Measurements from ENCODE around the gene ZNF555.

Gene ZNF555

GRCh38 chr19:2822846-2823245 is 18.4 kb upstream of the ZNF555 start:
- no peak for DNase-seq (ENCODE audit: low read depth in 1 of 2, low spot score in 1 of 2)

DNA sequence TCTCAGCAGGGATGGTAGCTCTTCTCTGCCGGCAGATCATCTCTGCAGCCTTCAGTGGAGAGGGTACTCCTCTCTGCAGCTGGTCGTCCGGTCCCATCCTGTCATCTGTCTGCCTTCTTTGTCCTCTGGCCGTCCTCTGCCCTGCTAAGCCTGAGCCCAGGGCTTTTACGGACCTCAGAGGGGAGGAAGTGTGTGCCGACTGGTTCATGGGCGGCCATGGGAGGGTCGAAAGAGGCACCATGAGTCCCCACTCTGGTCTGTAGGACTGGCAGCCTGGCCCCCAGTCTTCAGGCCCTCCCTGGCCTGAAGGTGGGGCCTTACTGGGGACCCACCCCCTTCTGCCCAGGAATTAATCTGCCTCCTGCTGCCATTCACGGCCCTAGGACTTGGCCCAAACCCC is 17.6 kb upstream of the ZNF555 start:
- DNase-seq (ENCODE audit: low read depth in 1 of 2, low spot score in 1 of 2) = no peak

- DNase-seq (ENCODE audit: low read depth in 1 of 2, low spot score in 1 of 2) = no peak
Measured at GRCh38 chr19:2824129-2824528, 17.1 kb upstream of the ZNF555 start.

GRCh38 chr19:2827022-2827421 is 14.3 kb upstream of the ZNF555 start:
- no peak for DNase-seq (ENCODE audit: low read depth in 1 of 2, low spot score in 1 of 2)

DNA sequence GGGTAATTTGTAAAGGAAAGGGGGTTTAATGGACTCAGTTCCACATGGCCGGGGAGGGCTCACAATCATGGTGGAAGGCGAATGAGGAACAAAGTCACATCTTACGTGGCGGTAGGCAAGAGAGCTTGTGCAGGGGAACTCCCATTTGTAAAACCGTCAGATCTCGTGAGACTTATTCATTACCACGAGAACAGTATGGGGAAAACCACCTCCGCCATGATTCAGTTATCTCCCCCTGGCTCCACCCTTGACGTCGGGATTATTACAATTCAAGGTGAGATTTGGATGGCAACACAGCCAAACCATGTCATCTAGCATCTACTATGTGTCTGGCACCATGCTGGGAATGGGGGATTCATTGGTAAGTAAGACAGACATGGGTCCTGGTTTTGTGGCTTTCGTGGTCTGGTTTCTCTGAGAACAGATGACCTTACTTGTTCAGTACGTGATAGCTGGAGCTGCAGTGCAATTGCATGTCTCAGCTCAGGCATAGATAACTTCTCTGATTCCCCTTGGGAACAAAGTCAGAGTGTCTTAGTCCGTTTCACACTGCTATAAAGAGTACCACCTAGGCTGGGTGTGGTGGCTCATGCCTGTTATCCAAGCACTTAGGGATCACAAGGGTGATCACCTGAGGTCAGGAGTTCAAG is 13.3 kb upstream of the ZNF555 start:
- no peak for DNase-seq (ENCODE audit: low read depth in 1 of 2, low spot score in 1 of 2)

DNA sequence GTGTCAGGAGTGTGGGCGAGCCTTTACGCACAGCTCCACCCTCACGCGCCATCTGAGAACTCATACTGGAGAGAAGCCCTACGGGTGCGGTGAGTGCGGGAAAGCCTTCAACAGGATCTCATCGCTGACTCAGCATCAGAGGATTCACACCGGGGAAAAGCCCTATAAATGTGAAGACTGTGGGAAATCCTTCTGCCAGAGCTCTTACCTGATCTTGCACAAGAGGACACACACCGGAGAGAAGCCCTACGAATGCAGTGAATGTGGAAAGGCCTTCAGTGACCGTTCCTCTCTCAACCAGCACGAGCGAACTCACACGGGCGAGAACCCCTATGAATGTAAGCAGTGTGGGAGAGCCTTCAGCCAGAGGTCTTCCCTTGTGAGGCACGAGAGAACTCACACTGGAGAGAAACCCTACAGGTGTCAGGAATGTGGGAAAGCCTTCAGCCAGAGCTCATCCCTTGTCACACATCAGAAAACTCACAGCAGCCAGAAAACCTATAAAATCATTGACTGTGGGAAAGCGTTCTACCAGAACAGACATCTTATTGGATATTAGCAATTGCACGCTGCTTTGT is 6.9 kb upstream of the ZNF555 start:
- no peak for DNase-seq (ENCODE audit: low read depth in 1 of 2, low spot score in 1 of 2)

DNA sequence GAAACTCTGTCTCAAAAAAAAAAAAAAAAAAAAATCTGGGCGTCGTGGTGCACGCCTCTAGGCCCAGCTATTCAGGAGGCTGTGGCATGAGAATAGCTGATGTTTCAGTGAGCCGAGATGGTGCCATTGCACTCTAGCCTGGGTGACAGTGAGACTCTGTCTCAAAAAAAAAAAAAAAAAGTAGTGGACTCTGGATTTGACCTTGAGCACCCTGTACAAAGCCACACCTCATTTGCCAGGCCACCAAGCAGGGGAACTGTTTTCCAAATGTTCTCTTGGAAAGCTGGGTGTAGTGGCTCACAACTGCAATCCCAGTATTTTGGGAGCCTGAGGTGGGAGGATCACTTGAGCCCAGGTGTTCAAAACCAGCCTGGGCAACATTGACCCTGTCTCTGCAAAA is 3.8 kb upstream of the ZNF555 start:
- no peak for DNase-seq (ENCODE audit: low read depth in 1 of 2, low spot score in 1 of 2)

GRCh38 chr19:2841855-2842574 is 740 bp downstream of the ZNF555 start:
- no peak for DNase-seq (ENCODE audit: low read depth in 1 of 2, low spot score in 1 of 2)

- DNase-seq (ENCODE audit: low read depth in 1 of 2, low spot score in 1 of 2) = no peak
Measured at GRCh38 chr19:2845107-2845506, 3.8 kb downstream of the ZNF555 start.

- no peak for DNase-seq (ENCODE audit: low read depth in 1 of 2, low spot score in 1 of 2)
Measured at GRCh38 chr19:2846180-2846894, 5.1 kb downstream of the ZNF555 start.

- no peak for DNase-seq (ENCODE audit: low read depth in 1 of 2, low spot score in 1 of 2)
Measured at GRCh38 chr19:2847507-2847906, 6.2 kb downstream of the ZNF555 start.

DNA sequence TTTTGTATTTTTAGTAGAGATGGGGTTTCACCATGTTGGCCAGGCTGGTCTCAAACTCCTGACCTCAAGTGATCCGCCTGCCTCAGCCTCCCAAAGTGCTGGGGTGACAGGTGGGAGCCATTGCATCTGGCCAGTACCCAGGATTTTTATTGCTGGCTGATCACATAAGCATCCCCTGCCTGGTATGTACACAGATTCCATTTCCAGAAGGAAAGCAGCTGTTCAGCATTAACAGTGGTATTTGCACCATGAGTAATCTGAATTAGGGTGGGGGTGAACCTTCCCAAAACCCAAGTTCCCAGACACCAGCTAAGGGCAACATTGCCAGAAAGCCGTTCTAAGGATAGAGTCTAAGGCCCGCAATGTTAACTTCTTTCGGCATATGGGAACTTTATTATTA is 7.3 kb downstream of the ZNF555 start:
- DNase-seq (ENCODE audit: low read depth in 1 of 2, low spot score in 1 of 2) = no peak

DNA sequence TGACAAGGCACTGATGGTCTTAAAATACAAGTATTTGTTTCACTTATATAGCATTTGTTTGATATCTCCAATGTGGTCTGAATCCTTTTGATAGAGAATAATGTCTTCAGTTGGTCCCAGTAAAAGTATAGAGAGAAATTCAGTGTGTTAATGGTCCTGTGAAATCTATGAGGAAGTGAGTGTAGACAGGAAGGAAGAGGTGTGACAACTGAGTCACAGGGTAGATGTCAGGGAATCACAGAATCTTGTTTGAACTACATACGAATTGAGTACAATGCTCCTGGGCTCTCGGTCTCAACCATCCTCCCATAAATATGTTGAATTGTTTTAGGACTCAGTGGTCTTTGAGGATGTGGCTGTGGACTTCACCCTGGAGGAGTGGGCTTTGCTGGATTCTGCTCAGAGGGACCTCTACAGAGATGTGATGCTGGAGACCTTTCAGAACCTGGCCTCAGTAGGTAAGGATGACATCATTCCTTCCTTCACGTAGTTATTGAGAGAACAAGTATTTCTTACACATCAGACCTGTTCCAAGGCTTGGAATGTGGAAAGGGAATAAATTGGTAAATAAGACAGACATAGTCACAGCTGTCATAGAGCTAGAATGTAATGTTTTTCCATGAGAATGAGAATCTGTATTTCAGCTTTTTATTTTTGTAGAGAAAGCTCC is 9.1 kb downstream of the ZNF555 start:
- DNase-seq (ENCODE audit: low read depth in 1 of 2, low spot score in 1 of 2) = no peak

DNA sequence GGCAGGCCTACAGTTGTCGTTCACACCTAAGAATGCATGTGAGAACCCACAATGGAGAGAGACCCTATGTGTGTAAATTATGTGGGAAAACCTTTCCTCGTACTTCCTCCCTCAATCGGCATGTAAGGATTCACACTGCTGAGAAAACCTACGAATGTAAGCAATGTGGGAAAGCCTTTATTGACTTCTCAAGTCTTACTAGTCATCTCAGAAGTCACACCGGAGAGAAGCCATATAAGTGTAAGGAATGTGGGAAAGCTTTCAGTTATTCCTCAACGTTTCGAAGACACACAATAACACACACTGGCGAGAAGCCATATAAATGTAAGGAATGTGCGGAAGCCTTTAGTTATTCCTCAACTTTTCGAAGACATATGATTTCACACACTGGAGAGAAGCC is 11.3 kb downstream of the ZNF555 start:
- DNase-seq (ENCODE audit: low read depth in 1 of 2, low spot score in 1 of 2) = no peak

DNA sequence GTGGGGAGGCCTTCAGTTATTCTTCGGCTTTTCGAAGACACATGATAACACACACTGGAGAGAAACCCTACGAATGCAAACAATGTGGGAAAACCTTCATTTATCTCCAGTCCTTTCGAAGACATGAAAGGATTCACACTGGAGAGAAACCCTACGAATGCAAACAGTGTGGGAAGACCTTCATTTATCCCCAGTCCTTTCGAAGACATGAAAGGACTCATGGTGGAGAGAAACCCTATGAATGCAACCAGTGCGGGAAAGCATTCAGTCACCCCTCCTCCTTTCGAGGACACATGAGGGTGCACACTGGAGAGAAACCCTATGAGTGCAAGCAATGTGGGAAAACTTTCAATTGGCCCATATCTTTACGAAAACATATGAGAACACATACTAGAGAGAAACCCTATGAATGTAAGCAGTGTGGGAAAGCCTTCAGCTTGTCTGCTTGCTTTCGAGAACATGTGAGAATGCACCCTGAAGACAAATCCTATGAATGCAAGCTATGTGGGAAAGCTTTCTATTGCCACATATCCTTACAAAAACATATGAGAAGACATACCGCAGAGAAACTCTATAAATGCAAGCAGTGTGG is 11.8 kb downstream of the ZNF555 start:
- DNase-seq (ENCODE audit: low read depth in 1 of 2, low spot score in 1 of 2) = no peak

DNA sequence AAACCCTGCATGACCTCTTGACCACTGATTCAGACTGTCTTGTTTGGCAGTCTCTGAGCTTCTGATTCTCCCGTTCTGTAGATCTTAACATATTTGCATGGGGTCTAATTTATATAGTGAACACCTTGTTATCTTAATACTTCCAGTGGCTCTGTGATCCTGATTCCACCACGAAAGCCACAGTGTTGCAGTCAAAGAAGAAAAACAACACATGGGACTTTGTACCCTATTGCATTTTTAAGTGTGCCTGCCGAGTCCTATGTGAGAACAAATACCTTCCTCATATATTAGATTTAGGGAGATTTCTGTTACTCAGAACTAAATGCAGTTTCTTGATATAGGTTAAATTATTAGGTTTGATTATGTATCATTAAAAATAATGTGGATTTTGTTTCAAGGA is 13.6 kb downstream of the ZNF555 start:
- DNase-seq (ENCODE audit: low read depth in 1 of 2, low spot score in 1 of 2) = no peak

GRCh38 chr19:2856457-2857050 is 15.3 kb downstream of the ZNF555 start:
- no peak for DNase-seq (ENCODE audit: low read depth in 1 of 2, low spot score in 1 of 2)

- no peak for DNase-seq (ENCODE audit: low read depth in 1 of 2, low spot score in 1 of 2)
Measured at GRCh38 chr19:2858864-2859263, 17.6 kb downstream of the ZNF555 start.

GRCh38 chr19:2863816-2864215 is 22.5 kb downstream of the ZNF555 start:
- DNase-seq (ENCODE audit: low read depth in 1 of 2, low spot score in 1 of 2) = no peak

DNA sequence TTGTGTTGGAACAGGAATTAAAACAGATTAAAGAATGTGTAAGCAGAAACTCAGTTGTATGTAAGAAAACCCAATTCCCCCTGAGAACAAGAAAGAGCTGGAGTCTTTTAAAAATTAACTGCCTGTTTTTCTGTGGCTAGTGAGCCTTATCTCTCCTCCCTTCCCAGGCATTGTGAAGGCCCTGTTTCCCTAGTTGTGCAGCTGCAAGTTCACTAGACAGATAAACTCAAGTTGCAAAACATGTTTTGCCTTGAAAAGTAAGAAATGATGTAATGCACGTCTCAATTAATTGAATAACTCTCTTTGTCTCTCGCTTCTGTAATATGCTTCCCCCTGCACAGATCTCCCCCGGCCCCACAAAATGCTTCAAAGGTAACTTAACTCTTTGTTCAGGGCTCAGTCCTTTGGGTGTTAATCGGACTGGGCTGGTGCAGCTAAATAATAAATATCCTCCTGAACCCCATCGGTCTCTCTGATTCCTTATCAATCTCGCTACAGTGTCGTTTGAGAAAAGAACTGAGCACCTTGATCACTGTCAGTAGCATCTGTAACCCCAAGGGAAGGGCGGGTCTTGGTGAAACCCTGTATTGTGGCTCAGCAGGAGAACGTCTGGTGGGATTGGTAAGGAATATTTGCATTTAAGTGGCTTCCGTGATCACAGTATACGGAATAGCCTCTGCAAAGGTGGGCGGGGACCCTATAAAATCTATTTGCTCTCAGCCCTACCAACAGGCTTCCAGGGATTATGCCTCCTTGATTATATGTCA is 24.2 kb downstream of the ZNF555 start:
- DNase-seq (ENCODE audit: low read depth in 1 of 2, low spot score in 1 of 2) = no peak

All from activated T-helper 1 cell treated with anti-CD3 and anti-CD28 coated beads, Interleukin-2, amount 50 U/mL, for 16 hours (primary cell).